ENCODE results near the gene IRF4.

IRF4 gene

DNA sequence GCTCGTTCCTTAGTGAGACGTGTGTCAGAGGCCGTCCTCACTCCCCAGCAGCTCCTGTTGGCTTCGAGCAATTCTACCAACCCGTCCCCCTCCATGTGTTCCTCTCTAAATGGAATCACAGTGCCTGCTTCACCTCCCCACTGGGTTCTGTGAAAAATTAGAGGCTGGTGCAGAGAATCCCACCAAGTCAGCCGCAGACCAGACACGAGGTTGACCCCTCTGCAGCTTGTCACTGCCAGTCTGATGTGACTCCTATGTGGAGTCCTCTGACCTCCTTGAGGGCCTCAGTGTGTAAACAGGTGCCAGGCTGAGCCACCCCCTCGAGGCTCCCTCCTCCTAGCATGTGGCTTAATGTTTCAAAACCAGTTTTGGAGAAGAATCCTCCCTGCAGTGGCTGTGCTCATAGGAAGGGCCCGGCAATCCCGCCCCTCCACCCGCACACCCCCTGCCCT lies 12.6 kb upstream of the IRF4 start (continued):
- TF ChIP-seq, protein P1, sequence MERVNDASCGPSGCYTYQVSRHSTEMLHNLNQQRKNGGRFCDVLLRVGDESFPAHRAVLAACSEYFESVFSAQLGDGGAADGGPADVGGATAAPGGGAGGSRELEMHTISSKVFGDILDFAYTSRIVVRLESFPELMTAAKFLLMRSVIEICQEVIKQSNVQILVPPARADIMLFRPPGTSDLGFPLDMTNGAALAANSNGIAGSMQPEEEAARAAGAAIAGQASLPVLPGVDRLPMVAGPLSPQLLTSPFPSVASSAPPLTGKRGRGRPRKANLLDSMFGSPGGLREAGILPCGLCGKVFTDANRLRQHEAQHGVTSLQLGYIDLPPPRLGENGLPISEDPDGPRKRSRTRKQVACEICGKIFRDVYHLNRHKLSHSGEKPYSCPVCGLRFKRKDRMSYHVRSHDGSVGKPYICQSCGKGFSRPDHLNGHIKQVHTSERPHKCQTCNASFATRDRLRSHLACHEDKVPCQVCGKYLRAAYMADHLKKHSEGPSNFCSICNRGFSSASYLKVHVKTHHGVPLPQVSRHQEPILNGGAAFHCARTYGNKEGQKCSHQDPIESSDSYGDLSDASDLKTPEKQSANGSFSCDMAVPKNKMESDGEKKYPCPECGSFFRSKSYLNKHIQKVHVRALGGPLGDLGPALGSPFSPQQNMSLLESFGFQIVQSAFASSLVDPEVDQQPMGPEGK (CRISPR knock-in tag; IDR thresholded peaks at IDR 0.05; ENCODE audit: borderline replicate concordance) = no peak
- no peak for TF ChIP-seq SNAI2 (CRISPR knock-in tag; IDR thresholded peaks at IDR 0.05)
- TF ChIP-seq BACH2 (CRISPR knock-in tag; IDR thresholded peaks at IDR 0.05; ENCODE audit: borderline replicate concordance) = no peak
- TF ChIP-seq ZFP3 (CRISPR knock-in tag; IDR thresholded peaks at IDR 0.05) = no peak
- TF ChIP-seq TOX (CRISPR knock-in tag; IDR thresholded peaks at IDR 0.05; ENCODE audit: borderline replicate concordance) = no peak
- TF ChIP-seq, protein P2, sequence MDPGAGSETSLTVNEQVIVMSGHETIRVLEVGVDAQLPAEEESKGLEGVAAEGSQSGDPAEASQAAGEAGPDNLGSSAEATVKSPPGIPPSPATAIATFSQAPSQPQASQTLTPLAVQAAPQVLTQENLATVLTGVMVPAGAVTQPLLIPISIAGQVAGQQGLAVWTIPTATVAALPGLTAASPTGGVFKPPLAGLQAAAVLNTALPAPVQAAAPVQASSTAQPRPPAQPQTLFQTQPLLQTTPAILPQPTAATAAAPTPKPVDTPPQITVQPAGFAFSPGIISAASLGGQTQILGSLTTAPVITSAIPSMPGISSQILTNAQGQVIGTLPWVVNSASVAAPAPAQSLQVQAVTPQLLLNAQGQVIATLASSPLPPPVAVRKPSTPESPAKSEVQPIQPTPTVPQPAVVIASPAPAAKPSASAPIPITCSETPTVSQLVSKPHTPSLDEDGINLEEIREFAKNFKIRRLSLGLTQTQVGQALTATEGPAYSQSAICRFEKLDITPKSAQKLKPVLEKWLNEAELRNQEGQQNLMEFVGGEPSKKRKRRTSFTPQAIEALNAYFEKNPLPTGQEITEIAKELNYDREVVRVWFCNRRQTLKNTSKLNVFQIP (CRISPR knock-in tag; IDR thresholded peaks at IDR 0.05; ENCODE audit: borderline replicate concordance, low read depth) = no peak
- no peak for TF ChIP-seq TCF4 (CRISPR knock-in tag; IDR thresholded peaks at IDR 0.05; ENCODE audit: borderline replicate concordance)
- TF ChIP-seq ZFP30 (CRISPR knock-in tag; IDR thresholded peaks at IDR 0.05) = no peak

DNA sequence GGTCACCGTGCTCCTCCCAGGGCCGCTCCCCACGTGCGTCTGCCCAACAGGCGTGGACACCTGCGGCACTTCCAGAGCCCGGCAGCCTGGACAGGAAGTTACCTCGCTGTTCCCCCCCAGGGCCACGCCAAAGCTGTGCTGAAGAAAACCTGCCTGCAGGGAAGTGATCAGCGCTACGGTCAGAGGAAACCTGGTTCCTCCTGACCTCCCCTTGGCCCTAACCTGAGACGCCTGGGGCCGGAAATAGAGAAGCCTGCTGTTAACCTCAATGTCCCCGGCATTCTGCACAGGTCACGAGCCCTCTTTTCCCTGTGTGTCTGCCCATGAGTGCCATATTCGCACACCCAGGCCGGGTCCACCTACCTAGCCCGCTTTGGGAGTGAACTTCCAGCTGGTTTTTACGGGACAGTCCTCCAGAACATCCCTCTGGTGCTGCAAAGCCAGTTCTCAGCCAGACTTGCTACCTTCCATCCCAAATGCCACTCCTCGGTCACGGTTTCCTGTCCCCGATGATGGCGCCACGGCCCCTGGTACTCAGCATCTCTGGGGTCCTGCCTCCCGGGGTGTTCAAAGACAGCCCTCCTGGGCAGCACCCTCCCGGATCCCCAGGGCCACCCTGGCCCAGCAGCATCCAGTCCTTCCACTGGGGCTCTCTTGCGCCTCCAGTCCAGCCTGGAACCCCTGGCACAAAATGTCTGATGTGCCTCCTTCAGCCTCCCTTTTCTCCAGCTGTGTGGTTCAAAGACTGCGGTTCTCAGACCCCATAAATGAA lies 12.0 kb upstream of the IRF4 start:
- ATAC-seq = no peak
- TF ChIP-seq, protein P3, sequence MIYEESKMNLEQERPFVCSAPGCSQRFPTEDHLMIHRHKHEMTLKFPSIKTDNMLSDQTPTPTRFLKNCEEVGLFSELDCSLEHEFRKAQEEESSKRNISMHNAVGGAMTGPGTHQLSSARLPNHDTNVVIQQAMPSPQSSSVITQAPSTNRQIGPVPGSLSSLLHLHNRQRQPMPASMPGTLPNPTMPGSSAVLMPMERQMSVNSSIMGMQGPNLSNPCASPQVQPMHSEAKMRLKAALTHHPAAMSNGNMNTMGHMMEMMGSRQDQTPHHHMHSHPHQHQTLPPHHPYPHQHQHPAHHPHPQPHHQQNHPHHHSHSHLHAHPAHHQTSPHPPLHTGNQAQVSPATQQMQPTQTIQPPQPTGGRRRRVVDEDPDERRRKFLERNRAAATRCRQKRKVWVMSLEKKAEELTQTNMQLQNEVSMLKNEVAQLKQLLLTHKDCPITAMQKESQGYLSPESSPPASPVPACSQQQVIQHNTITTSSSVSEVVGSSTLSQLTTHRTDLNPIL (CRISPR knock-in tag; IDR thresholded peaks at IDR 0.05; ENCODE audit: low read depth) = no peak
- TF ChIP-seq ZNF565 (CRISPR knock-in tag; conservative IDR thresholded peaks at IDR 0.05; ENCODE audit: low read depth) = no peak
- TF ChIP-seq, protein P1 (CRISPR knock-in tag; IDR thresholded peaks at IDR 0.05; ENCODE audit: borderline replicate concordance) = no peak
- TF ChIP-seq, protein P2 (CRISPR knock-in tag; IDR thresholded peaks at IDR 0.05; ENCODE audit: borderline replicate concordance, low read depth) = no peak
- no peak for TF ChIP-seq ZNF8 (CRISPR knock-in tag; IDR thresholded peaks at IDR 0.05)
- TF ChIP-seq TOX (CRISPR knock-in tag; IDR thresholded peaks at IDR 0.05; ENCODE audit: borderline replicate concordance) = no peak
- TF ChIP-seq BACH2 (CRISPR knock-in tag; IDR thresholded peaks at IDR 0.05; ENCODE audit: borderline replicate concordance) = no peak
- no peak for TF ChIP-seq RARB (CRISPR knock-in tag; IDR thresholded peaks at IDR 0.05)
- no peak for TF ChIP-seq TCF4 (CRISPR knock-in tag; IDR thresholded peaks at IDR 0.05; ENCODE audit: borderline replicate concordance)
- TF ChIP-seq GLIS3 (CRISPR knock-in tag; IDR thresholded peaks at IDR 0.05) = no peak
- no peak for TF ChIP-seq ESRRG (CRISPR knock-in tag; IDR thresholded peaks at IDR 0.05)
- TF ChIP-seq, protein P4, sequence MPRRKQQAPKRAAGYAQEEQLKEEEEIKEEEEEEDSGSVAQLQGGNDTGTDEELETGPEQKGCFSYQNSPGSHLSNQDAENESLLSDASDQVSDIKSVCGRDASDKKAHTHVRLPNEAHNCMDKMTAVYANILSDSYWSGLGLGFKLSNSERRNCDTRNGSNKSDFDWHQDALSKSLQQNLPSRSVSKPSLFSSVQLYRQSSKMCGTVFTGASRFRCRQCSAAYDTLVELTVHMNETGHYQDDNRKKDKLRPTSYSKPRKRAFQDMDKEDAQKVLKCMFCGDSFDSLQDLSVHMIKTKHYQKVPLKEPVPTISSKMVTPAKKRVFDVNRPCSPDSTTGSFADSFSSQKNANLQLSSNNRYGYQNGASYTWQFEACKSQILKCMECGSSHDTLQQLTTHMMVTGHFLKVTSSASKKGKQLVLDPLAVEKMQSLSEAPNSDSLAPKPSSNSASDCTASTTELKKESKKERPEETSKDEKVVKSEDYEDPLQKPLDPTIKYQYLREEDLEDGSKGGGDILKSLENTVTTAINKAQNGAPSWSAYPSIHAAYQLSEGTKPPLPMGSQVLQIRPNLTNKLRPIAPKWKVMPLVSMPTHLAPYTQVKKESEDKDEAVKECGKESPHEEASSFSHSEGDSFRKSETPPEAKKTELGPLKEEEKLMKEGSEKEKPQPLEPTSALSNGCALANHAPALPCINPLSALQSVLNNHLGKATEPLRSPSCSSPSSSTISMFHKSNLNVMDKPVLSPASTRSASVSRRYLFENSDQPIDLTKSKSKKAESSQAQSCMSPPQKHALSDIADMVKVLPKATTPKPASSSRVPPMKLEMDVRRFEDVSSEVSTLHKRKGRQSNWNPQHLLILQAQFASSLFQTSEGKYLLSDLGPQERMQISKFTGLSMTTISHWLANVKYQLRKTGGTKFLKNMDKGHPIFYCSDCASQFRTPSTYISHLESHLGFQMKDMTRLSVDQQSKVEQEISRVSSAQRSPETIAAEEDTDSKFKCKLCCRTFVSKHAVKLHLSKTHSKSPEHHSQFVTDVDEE (CRISPR knock-in tag; IDR thresholded peaks at IDR 0.05) = no peak
- TF ChIP-seq, protein P5, sequence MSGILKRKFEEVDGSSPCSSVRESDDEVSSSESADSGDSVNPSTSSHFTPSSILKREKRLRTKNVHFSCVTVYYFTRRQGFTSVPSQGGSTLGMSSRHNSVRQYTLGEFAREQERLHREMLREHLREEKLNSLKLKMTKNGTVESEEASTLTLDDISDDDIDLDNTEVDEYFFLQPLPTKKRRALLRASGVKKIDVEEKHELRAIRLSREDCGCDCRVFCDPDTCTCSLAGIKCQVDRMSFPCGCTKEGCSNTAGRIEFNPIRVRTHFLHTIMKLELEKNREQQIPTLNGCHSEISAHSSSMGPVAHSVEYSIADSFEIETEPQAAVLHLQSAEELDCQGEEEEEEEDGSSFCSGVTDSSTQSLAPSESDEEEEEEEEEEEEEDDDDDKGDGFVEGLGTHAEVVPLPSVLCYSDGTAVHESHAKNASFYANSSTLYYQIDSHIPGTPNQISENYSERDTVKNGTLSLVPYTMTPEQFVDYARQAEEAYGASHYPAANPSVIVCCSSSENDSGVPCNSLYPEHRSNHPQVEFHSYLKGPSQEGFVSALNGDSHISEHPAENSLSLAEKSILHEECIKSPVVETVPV (CRISPR knock-in tag; IDR thresholded peaks at IDR 0.05) = no peak
- no peak for TF ChIP-seq ZFP30 (CRISPR knock-in tag; IDR thresholded peaks at IDR 0.05)
- no peak for TF ChIP-seq OSR1 (CRISPR knock-in tag; IDR thresholded peaks at IDR 0.05)
- TF ChIP-seq ZNF70 (CRISPR knock-in tag; IDR thresholded peaks at IDR 0.05) = no peak
- no peak for TF ChIP-seq CSDC2 (CRISPR knock-in tag; IDR thresholded peaks at IDR 0.05)

Data from SK-N-SH treated with all-trans-retinoic acid at 6 μM for 48 hours (cell line).